NCI-H526 (cell line): ENCODE measurements around the gene FYB1.

Experiments
- DNase-seq, 2 experiments: peaks; one replicate each; lab custom pipeline; 2025; lab: John Stamatoyannopoulos, UW

The FYB1 gene

GRCh38 chr5:39158786-39159185 is 60.6 kb downstream of the FYB1 start:
- DNase-seq: no peak

- no peak for DNase-seq
These were observed 61.2 kb downstream of the FYB1 start for GRCh38 chr5:39158127-39158593.

GRCh38 chr5:39157701-39158100 is 61.7 kb downstream of the FYB1 start:
- no peak for DNase-seq

GRCh38 chr5:39156082-39156481 is 63.3 kb downstream of the FYB1 start:
- DNase-seq: peak in 1 of 2 experiments; percentile 75

- DNase-seq: no peak
These were observed 67.6 kb downstream of the FYB1 start for GRCh38 chr5:39151745-39152144.

GRCh38 chr5:39149966-39150365 is 69.4 kb downstream of the FYB1 start:
- no peak for DNase-seq

GRCh38 chr5:39148983-39149534 is 70.3 kb downstream of the FYB1 start:
- peak; percentile 34 to 63 for DNase-seq

- peak; percentile 87 to 88 for DNase-seq
These were observed 72.4 kb downstream of the FYB1 start for GRCh38 chr5:39146831-39147540.

GRCh38 chr5:39143151-39143860 is 76.1 kb downstream of the FYB1 start:
- no peak for DNase-seq

GRCh38 chr5:39140558-39141168 is 78.7 kb downstream of the FYB1 start:
- DNase-seq: no peak

- no peak for DNase-seq
These were observed 80.5 kb downstream of the FYB1 start for GRCh38 chr5:39138892-39139291.

GRCh38 chr5:39137819-39138451 is 81.4 kb downstream of the FYB1 start:
- DNase-seq: peak in 1 of 2 experiments; percentile 39

GRCh38 chr5:39137391-39137790 is 82.0 kb downstream of the FYB1 start:
- no peak for DNase-seq

GRCh38 chr5:39132792-39133191 is 86.6 kb downstream of the FYB1 start:
- DNase-seq: no peak

GRCh38 chr5:39132128-39132447 is 87.3 kb downstream of the FYB1 start:
- DNase-seq: no peak

- no peak for DNase-seq
These were observed 87.9 kb downstream of the FYB1 start for GRCh38 chr5:39131210-39132127.

GRCh38 chr5:39130716-39131115 is 88.6 kb downstream of the FYB1 start:
- no peak for DNase-seq

- no peak for DNase-seq
These were observed 97.4 kb downstream of the FYB1 start for GRCh38 chr5:39121922-39122321.

GRCh38 chr5:39121315-39121714 is 98.0 kb downstream of the FYB1 start:
- no peak for DNase-seq

- no peak for DNase-seq
These were observed 99.3 kb downstream of the FYB1 start for GRCh38 chr5:39120052-39120420.

GRCh38 chr5:39119404-39120051 is 99.8 kb downstream of the FYB1 start:
- DNase-seq: no peak
